Limb (tissue), 2 donors: ENCODE results near the gene RFPL4A.
A peak's percentile ranks its signal among the peaks of the same experiment; 100 is the strongest.

Experiments
- DNase-seq, 2 donors: peaks; one replicate each; pipeline ENCODE4 v3.0.0-alpha.2; 2016; ENCODE audit errors: extremely low spot score in 2 of 2

RFPL4A gene

GRCh38 chr19:55802281-55802680, 43.4 kb downstream of the RFPL4A start:
- DNase-seq, result no peak

GRCh38 chr19:55809381-55810058, 50.6 kb downstream of the RFPL4A start:
- DNase-seq, result peak in 1 of 2 donors; percentile 15

- no peak for DNase-seq
Measured at GRCh38 chr19:55811340-55811739, 52.4 kb downstream of the RFPL4A start.

- no peak for DNase-seq
Measured at GRCh38 chr19:55812449-55812848, 53.6 kb downstream of the RFPL4A start.
